Measurements from ENCODE around the gene PTH. TPM values are rescaled to one million over a fixed set of nuclear protein-coding genes. Genes with fewer than 3 reads are reported as not detected.

Gene PTH
- total and polyA plus RNA-seq, 2 of the 8 experiments (the other 6 are each of a cell fraction or from before 2014, with no cell fraction given): not detected

DNA sequence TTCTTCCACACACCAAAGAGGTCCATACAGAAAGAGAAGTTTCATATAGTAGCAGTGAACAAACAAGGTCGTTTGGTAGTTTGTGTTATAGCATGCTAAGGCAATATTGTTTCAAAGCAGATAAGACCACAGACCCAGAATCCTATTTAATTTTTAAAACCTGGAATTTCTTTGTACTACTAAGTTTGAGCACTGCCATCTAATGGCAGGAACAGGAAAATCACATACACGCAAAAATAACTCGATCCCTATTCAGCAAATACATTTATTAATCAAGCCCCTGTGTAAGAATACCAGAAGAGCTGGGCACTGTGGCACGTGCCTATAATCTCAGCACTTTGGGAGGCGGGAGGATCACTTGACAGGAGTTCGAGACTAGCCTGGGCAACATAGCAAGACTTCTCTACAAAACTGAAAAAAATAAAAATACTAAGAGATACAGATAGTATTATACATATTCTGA, 29.9 kb downstream of the PTH start:
- Histone ChIP-seq H2BK12ac (ENCODE audit: low read depth, low read length) (no peak overlapping the region), H3K79me1 (ENCODE audit: low read depth, low read length) (no peaks in the 10 kb centered on the region), H3K36me3 (ENCODE audit: control insufficient read depth in 2 of 4, insufficient read depth in 4 of 4, low read length in 3 of 4) (no peaks in the 10 kb centered on the region), H3K23ac (ENCODE audit: insufficient read length) (no peak overlapping the region), H3K9ac (replicated peaks in 1 of 4; ENCODE audit: extremely low read depth in 1 of 4, low read depth in 3 of 4, low read length in 3 of 4) (no peak overlapping the region), H3K4me3 (ENCODE audit: extremely low read depth in 1 of 4, insufficient read depth in 2 of 4, low read depth in 3 of 4, low read length in 4 of 4) (no peak overlapping the region), H3K4me2 (ENCODE audit: insufficient read depth in 1 of 2, low read depth in 2 of 2, low read length in 2 of 2) (no peak overlapping the region), H3K4ac (replicated peaks; ENCODE audit: insufficient read length, low read depth, low read length) (no peak overlapping the region), H3K27me3 (replicated peaks in 1 of 4; ENCODE audit: control insufficient read depth in 3 of 4, extremely low read depth in 1 of 4, insufficient read depth in 3 of 4, low read length in 3 of 4) (no peaks in the 10 kb centered on the region), H2BK20ac (ENCODE audit: low read length) (no peak overlapping the region), H3K79me2 (ENCODE audit: control insufficient read depth in 1 of 2, insufficient read depth in 2 of 2, low read length in 2 of 2) (peaks cover 0 to 11% of the 10 kb centered on the region in 2 experiments; a peak in 2 of 4 replicates), H2AK5ac (ENCODE audit: low read depth, low read length) (no peak overlapping the region), H3K23me2 (ENCODE audit: low read depth, low read length) (peaks cover 5% of the 10 kb centered on the region; the same call in 1 of the 2 replicates), H4K8ac (ENCODE audit: extremely low read depth, insufficient read depth, low read length) (no peak overlapping the region), H3K4me1 (replicated peaks in 1 of 4; ENCODE audit: control insufficient read depth in 3 of 4, insufficient read depth in 4 of 4, low read length in 3 of 4) (no peaks in the 10 kb centered on the region; a peak in 1 of 7 replicates), H2AFZ (ENCODE audit: low read length) (no peak overlapping the region), H2BK15ac (ENCODE audit: low read length) (no peak overlapping the region), H4K5ac (ENCODE audit: insufficient read length, low read depth, low read length) (no peak overlapping the region), H3K56ac (replicated peaks; ENCODE audit: insufficient read length, low read depth, low read length) (no peak overlapping the region), H2BK5ac (ENCODE audit: low read depth, low read length) (no peak overlapping the region), H2BK120ac (replicated peaks; ENCODE audit: low read depth, low read length) (no peak overlapping the region), H3K14ac (ENCODE audit: insufficient read length) (no peak overlapping the region), H3K9me3 (ENCODE audit: insufficient read depth in 2 of 2, low read depth in 1 of 2, low read length in 1 of 2) (no peaks in the 10 kb centered on the region), H4K20me1 (replicated peaks in 1 of 2; ENCODE audit: control insufficient read depth in 1 of 2, insufficient read depth in 2 of 2, low read length in 2 of 2) (no peaks in the 10 kb centered on the region), H3K18ac (ENCODE audit: extremely low read depth, low read length) (no peak overlapping the region), H3K27ac (ENCODE audit: low read depth, low read length) (no peak overlapping the region), H4K91ac (replicated peaks; ENCODE audit: insufficient read length, low read length) (no peak overlapping the region)
- WGBS, 2 experiments (ENCODE audit: extremely low coverage in 1 of 2, insufficient coverage in 1 of 2, insufficient read length in 1 of 2, insufficient replicate concordance in 2 of 2, low coverage in 1 of 2, low lambda C conversion rate in 2 of 2, missing lambda C conversion rate in 1 of 2): 18% methylated on average over 6 of the region's 6 CpGs; no CpG with 5 or more reads in 1 of the 2 experiments
- FAIRE-seq: no peak
- CTCF ChIA-PET (ENCODE audit: partially characterized antibody): interaction anchor here (0.6 to 2.8 kb wide), 13 partner anchors 11 to 1442 kb away, joined by 3 to 14 read pairs (median 3); no protein-coding TSS in a partner anchor
- DNase-seq (ENCODE audit: low read depth in 1 of 2, low spot score in 2 of 2): no peak
- POLR2A ChIA-PET (ENCODE audit: partially characterized antibody): no interaction called here
- TF ChIP-seq JUN (IDR thresholded peaks at IDR 0.05; ENCODE audit: low read depth, low read length) (no peak), NANOG (IDR thresholded peaks at IDR 0.05; ENCODE audit: insufficient read depth, low read depth, low read length, poor library complexity, severe bottlenecking) (no peak), RFX5 (IDR thresholded peaks at IDR 0.05; ENCODE audit: borderline replicate concordance, low read depth, low read length) (no peak), MAX (IDR thresholded peaks at IDR 0.05) (no peak)

Measured in H1 (cell line).